HG02938 (cell line): Measurements from ENCODE around the gene GTF3C4.

Experiments
- ATAC-seq: cut with Tn5 transposase; IDR thresholded peaks from one replicate; pipeline ENCODE4 v1.9.1; 2021; ENCODE audit warnings: mild to moderate bottlenecking, moderate library complexity; ENCODE audit not compliant: unreplicated experiment

GTF3C4 gene

DNA sequence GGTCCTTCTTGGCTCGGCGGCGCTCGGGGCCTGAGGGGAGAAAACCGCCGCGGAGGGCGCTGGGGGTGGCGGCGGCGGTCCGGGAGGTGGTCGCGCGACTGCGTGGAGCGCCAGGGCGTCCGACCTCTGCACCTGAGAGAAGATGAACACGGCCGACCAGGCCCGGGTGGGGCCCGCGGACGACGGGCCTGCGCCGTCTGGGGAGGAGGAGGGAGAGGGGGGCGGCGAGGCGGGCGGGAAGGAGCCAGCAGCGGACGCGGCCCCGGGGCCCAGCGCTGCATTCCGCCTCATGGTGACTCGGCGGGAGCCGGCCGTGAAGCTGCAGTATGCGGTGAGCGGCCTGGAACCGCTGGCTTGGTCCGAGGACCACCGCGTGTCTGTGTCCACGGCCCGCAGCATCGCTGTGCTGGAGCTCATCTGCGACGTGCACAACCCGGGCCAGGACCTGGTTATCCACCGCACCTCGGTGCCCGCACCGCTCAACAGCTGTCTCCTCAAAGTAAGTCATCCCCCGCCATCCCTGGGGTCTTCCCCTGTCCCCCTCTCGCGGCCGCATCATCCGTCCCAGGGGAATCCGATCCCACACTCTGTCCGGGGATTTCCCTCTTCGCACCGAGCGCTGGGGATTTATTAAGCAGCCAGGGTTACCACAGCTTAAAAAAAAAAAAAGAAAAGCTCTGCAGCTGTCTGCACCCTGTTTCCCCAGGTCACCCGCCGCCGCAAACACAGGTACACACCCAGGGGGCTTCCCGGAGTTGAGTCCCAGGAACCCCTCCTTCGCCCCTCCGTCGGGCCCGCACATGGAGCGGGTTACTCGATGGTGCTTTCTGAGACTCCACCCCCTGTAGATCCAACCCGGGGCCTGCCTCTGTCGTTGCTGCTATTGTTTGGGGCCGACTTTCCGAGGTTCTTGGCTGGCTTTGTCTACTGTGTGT lies at the start of gene GTF3C4:
TSS of gene GTF3C4 (plus strand) at position 8 of the 935 bp plus-strand sequence. CDS start at position 143, 135 bp downstream.
- peak; percentile 23 for ATAC-seq

DNA sequence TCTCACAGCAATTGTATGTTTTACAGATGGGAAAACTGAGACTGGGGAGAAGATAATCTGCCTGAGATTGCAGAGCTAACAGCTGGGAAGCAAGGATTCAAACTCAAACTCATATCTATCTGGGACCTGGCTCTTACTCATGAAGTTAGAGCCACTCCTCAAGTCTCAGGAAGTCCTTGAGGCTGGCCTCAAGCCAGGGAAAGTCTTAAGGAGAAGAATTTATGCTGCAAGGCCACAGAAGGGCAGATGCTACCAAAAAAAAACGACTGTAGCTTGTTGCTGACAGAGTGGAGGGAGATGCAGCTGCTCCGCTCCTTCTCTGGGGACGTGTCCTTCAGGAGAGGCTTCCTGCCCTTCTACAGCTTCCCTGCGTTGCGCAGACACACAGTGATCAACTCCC lies 48.1 kb upstream of the GTF3C4 start:
- no peak for ATAC-seq

DNA sequence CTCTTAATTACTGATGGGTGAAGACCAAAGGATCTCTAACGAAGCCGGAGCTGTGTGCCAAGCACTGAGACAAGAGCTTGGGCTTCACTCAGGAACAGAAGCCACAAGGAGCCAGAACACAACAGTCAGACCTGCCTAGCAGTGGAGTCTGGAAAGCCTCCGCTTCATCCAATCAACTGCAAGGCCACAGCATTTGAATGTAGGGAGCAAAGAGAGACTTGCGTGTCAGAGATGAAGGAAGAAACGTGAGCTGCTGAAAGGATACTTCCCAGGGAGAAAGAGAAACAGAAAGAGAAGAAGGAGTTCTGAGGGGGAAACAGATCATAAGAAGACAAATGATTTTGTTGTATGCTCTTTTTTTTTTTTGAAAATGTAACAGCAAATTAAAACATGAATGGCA lies 44.0 kb upstream of the GTF3C4 start:
- no peak for ATAC-seq

- no peak for ATAC-seq
These were observed 43.2 kb upstream of the GTF3C4 start for GRCh38 chr9:132627106-132627505.

DNA sequence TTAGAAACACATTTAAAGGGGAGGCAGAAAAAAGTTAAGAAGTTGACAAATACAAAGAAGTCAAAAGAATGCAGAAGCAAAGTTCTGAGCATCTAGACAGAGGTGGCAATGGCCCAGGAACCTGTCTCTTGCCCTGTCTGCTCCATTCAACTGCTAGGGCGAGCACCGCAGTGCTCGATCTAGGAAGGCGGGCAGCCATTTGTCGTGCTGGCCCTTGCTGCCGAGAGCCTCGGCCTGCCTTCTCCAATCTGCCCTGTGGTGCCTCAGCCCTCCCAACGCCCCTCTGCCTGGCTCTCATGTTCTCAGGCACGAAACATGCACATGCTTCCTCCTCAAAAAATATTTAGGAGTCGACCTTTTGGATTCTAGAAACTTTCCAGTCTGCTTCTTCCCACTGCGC lies 42.7 kb upstream of the GTF3C4 start:
- ATAC-seq, result no peak

- no peak for ATAC-seq
These were observed 41.5 kb upstream of the GTF3C4 start for GRCh38 chr9:132628746-132629145.

DNA sequence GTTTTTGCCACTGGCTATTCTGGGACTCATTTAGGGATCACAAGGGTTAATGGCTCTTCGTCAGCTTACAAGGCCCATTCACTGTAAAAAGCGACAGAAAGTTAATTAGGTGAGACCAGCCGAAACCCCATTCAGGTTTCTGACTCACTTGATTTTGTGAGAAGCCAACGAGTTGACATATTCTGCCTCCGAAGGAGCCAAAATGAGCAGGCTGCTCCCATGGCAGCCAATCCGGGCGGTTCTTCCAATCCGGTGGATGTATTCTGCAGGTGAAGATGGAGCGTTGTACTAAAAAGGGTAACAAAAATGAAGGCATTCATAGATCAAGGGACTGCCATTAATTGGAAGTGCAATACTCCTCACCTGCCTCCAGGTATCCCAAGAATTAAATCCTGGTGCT lies 40.1 kb upstream of the GTF3C4 start:
- ATAC-seq, result no peak

GRCh38 chr9:132630811-132631210 lies 39.5 kb upstream of the GTF3C4 start:
- no peak for ATAC-seq

- ATAC-seq, result no peak
These were observed 39.0 kb upstream of the GTF3C4 start for GRCh38 chr9:132631280-132631679.

DNA sequence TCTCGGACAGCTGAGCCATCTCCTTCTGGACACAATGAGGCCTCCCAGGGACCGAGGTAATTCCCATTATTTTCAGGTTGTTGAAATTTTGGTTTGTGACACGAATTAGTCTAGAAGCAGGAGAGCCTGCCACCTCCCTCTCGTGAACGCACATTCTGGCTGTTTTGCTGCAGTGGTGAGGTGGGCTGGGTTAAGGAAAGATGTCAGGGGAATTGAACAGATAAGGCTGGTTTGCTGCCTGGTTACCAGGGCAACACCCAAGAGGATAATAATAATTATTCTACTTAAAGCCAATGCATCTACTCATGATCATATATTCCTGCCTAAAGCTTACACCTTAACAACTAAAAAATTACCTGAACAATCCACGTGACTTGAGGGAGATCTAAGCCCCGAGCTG lies 38.6 kb upstream of the GTF3C4 start:
- no peak for ATAC-seq

- no peak for ATAC-seq
These were observed 37.7 kb upstream of the GTF3C4 start for GRCh38 chr9:132632413-132633129.

- ATAC-seq, result no peak
These were observed 35.9 kb upstream of the GTF3C4 start for GRCh38 chr9:132634327-132634726.

- ATAC-seq, result no peak
These were observed 32.9 kb upstream of the GTF3C4 start for GRCh38 chr9:132637351-132637750.

DNA sequence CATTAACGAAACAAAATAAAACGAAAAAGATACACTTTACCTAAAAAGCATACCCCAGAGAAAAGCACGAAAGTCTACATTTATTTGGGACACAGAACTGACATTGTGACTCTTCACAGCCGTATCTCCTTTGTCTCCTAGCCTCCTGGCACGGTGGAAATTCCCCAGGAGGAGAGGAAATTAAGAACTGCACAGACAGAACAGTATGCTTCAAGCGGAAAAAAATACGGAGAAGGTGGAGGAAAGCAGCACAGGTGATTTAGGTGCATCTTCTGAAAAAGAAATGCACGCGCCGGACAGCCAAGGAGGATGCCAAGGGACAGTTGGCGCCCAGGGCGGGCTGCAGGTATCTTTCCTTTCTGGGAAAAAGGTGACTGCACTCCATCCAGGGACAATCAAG lies 32.5 kb upstream of the GTF3C4 start:
- ATAC-seq, result no peak

- no peak for ATAC-seq
These were observed 32.0 kb upstream of the GTF3C4 start for GRCh38 chr9:132638240-132638639.

GRCh38 chr9:132639322-132639721 lies 30.9 kb upstream of the GTF3C4 start:
- ATAC-seq, result no peak

GRCh38 chr9:132641216-132641615 lies 29.0 kb upstream of the GTF3C4 start:
- ATAC-seq, result no peak

- no peak for ATAC-seq
These were observed 26.0 kb upstream of the GTF3C4 start for GRCh38 chr9:132644251-132644650.

GRCh38 chr9:132645306-132645705 lies 25.0 kb upstream of the GTF3C4 start:
- no peak for ATAC-seq

- no peak for ATAC-seq
These were observed 24.6 kb upstream of the GTF3C4 start for GRCh38 chr9:132645711-132646110.

DNA sequence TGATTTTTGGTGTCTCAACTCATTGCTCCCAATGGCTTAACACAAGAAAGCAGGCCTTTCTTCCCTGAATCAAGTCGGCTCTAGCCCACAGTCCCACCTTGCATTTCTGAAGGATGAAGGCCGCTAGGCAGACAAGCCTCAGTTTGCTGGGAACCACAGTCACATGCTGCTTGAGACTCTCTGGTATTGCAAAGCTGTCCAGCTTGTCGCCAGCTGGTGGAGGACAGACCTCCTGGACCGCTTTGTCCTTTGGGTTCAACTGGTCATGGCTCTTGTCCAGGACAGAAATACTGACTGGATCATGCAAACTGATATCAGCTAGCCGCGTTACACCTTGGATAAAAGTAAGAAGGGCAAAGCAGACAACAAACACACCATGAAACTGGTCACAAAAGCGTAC lies 23.5 kb upstream of the GTF3C4 start:
- no peak for ATAC-seq

DNA sequence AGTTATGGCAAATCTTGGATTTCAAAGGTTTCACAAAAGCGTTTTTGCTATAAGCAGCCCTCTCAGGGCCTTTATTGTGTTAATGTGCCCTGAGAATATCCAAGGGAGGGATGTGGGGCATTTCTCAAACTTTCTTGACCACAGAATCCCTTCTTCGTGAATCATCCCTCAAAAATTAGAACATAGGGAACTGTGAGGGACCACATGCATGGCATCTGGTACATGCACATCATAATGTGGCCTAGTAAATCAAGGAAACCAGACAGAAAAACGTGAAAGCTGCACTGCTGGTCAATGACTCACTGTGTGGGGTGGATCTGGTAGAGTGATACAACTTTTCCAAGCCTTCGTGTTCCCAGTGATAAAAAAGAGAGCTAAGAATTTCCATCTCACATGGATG lies 22.9 kb upstream of the GTF3C4 start:
- no peak for ATAC-seq
